Panc1 (cell line): ENCODE results near the gene NANOS3. TPM values are rescaled to one million over a fixed set of nuclear protein-coding genes. Genes with fewer than 3 reads are reported as not detected.

ENCODE experiments used
- ATAC-seq: fragments of 200-7000 bp; cut with Tn5 transposase; 2 replicates; pipeline ENCODE4 v1.9.1; 2020; ENCODE audit warnings: mild to moderate bottlenecking, moderate library complexity
- BruUV-seq: library from RNA; stranded (reverse); fragments of 400-500 nt; replicated peaks from 2 replicates; lab custom pipeline; 2021; lab: Mats Ljungman, UMichigan
- CTCF ChIA-PET: fragments of 300-600 bp; sonication (Branson Sonifier 250); formaldehyde crosslinking; loops from one replicate; lab custom pipeline; 2022; ENCODE audit warnings: antibody characterized with exemption; lab: Charles Lee
- POLR2A ChIA-PET: fragments of 300-600 bp; sonication (Branson Sonifier 250); formaldehyde crosslinking; loops from one replicate; lab custom pipeline; 2022; ENCODE audit warnings: antibody characterized with exemption; lab: Charles Lee
- DNase-seq: peaks from one replicate; pipeline ENCODE4 v3.0.0-alpha.2; 2010; ENCODE audit warnings: low read depth, low spot score
- H3K27ac ChIP-seq: 2 replicates; pipeline ENCODE4 v1.5.1; 2011; ENCODE audit warnings: mild to moderate bottlenecking, low read length, inconsistent platforms
- H3K27me3 ChIP-seq: fragments of 200-500 bp; sonication (Bioruptor generic); 2 replicates; pipeline ENCODE4 v1.6.0; 2014; ENCODE audit warnings: low read length, inconsistent platforms; ENCODE audit not compliant: control insufficient read depth, insufficient read depth
- H3K36me3 ChIP-seq: fragments of 200-500 bp; sonication (Bioruptor generic); 2 replicates; pipeline ENCODE4 v1.5.1; 2014; ENCODE audit warnings: inconsistent platforms, mild to moderate bottlenecking, low read length, moderate library complexity; ENCODE audit not compliant: control insufficient read depth, insufficient read depth
- H3K4me1 ChIP-seq: 2 replicates; pipeline ENCODE4 v1.5.1; 2011; ENCODE audit warnings: inconsistent platforms, mild to moderate bottlenecking, low read length, moderate library complexity; ENCODE audit not compliant: control insufficient read depth, insufficient read depth
- H3K4me3 ChIP-seq, 2 experiments: 2 replicates each; pipeline ENCODE4 v1.5.1; 2011 to 2012; ENCODE audit warnings: low read depth in 2 of 2, low read length in 2 of 2, mild to moderate bottlenecking in 2 of 2, inconsistent platforms in 1 of 2, moderate library complexity in 1 of 2
- H3K9me3 ChIP-seq: fragments of 200-500 bp; sonication (Bioruptor generic); 2 replicates; pipeline ENCODE4 v1.5.1; 2014; ENCODE audit warnings: low read depth, mild to moderate bottlenecking, inconsistent platforms, low read length, moderate library complexity; ENCODE audit not compliant: control insufficient read depth, insufficient read depth
- POLR2AphosphoS5 ChIP-seq: IDR thresholded peaks from 2 replicates; pipeline ENCODE4 v1.6.1; 2012; ENCODE audit warnings: mild to moderate bottlenecking, low read depth, low read length, moderate library complexity
- SIN3A ChIP-seq: IDR thresholded peaks from 2 replicates; pipeline ENCODE4 v1.6.1; 2012; ENCODE audit warnings: low read depth, mild to moderate bottlenecking, low read length, moderate library complexity, borderline replicate concordance; ENCODE audit not compliant: insufficient read depth
- TCF7L2 ChIP-seq: IDR thresholded peaks from 2 replicates; pipeline ENCODE4 v1.6.1; 2011; ENCODE audit warnings: mild to moderate bottlenecking, low read depth, low read length, inconsistent platforms
- in situ Hi-C: cut with HindIII; loops from 2 replicates; pipeline ENCODE4 v1.10.0; 2016; ENCODE audit warnings: low sequenced_read_pairs, low pct_unique_long_range_greater_than_20kb
- intact Hi-C: fragments of 100-400 bp; cut with micrococcal nuclease; formaldehyde crosslinking; loops from one replicate; pipeline ENCODE4 v1.10.0; 2022; ENCODE audit not compliant: unreplicated experiment
- total RNA-seq: library from RNA; stranded (reverse); gene quantifications from one replicate; pipeline ENCODE4 v1.2.1, GENCODE V29; 2021; ENCODE audit not compliant: unreplicated experiment
- TF ChIP-seq, protein P1 (sequence below): fragments of 450-650 bp; IDR thresholded peaks from 2 replicates; pipeline ENCODE4 v1.5.1; 2017; ENCODE audit warnings: mild to moderate bottlenecking
- TF ChIP-seq, protein P2 (sequence below), 2 experiments: IDR thresholded peaks; 2 replicates each; pipeline ENCODE4 v1.6.1; 2011 to 2012; ENCODE audit warnings: low read depth in 2 of 2, control low read depth in 1 of 2, low read length in 1 of 2, mild to moderate bottlenecking in 1 of 2, moderate library complexity in 1 of 2; ENCODE audit not compliant: insufficient read depth in 1 of 2

Gene NANOS3
- total RNA-seq, 1 experiment from 2014 or later: 0.33 TPM

DNA sequence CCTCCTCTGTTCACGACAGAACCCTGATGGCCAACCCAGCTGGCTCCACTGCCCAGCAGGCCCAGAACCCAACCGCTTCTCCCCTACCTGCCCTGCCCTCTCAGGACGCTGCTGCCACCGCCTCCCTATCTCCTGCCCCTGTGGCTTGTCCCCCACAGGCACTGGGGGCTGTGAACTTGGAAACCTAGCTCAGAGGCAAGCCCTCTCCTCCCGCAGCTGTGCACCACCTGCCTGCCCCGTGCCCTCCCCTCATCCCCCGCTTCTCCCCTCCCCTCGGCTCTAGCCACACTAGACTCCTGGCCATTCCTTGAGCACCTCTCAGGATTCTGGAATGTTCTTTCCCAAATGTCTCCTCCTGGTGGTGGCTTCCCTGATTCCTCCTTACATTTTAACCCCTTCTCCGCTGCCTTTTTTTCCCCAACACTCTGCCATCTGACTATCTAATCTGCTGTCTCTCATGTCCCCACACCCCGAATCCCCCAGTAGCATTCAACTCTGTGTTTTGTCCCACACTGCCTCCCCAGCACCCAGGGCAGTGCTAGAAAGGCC lies 6.7 kb downstream of the NANOS3 start:
- POLR2A ChIA-PET: no interaction called here
- Histone ChIP-seq H3K4me3 (no peak overlapping the region), H3K4me1 (peaks cover 16% of the 10 kb centered on the region), H3K9me3 (no peaks in the 10 kb centered on the region), H3K36me3 (no peaks in the 10 kb centered on the region), H3K27ac (no peak overlapping the region), H3K27me3 (no peaks in the 10 kb centered on the region)
- in situ Hi-C loops: no loop called here
- intact Hi-C loops: loop anchor here (5.0 kb wide), 1 partner anchor 194 kb away; no protein-coding TSS in a partner anchor
- ATAC-seq: no peak
- no TSS peak for BruUV-seq
- CTCF ChIA-PET: no interaction called here
- TF ChIP-seq, protein P1, sequence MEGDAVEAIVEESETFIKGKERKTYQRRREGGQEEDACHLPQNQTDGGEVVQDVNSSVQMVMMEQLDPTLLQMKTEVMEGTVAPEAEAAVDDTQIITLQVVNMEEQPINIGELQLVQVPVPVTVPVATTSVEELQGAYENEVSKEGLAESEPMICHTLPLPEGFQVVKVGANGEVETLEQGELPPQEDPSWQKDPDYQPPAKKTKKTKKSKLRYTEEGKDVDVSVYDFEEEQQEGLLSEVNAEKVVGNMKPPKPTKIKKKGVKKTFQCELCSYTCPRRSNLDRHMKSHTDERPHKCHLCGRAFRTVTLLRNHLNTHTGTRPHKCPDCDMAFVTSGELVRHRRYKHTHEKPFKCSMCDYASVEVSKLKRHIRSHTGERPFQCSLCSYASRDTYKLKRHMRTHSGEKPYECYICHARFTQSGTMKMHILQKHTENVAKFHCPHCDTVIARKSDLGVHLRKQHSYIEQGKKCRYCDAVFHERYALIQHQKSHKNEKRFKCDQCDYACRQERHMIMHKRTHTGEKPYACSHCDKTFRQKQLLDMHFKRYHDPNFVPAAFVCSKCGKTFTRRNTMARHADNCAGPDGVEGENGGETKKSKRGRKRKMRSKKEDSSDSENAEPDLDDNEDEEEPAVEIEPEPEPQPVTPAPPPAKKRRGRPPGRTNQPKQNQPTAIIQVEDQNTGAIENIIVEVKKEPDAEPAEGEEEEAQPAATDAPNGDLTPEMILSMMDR: no peak
- TF ChIP-seq SIN3A: no peak
- DNase-seq: no peak

DNA sequence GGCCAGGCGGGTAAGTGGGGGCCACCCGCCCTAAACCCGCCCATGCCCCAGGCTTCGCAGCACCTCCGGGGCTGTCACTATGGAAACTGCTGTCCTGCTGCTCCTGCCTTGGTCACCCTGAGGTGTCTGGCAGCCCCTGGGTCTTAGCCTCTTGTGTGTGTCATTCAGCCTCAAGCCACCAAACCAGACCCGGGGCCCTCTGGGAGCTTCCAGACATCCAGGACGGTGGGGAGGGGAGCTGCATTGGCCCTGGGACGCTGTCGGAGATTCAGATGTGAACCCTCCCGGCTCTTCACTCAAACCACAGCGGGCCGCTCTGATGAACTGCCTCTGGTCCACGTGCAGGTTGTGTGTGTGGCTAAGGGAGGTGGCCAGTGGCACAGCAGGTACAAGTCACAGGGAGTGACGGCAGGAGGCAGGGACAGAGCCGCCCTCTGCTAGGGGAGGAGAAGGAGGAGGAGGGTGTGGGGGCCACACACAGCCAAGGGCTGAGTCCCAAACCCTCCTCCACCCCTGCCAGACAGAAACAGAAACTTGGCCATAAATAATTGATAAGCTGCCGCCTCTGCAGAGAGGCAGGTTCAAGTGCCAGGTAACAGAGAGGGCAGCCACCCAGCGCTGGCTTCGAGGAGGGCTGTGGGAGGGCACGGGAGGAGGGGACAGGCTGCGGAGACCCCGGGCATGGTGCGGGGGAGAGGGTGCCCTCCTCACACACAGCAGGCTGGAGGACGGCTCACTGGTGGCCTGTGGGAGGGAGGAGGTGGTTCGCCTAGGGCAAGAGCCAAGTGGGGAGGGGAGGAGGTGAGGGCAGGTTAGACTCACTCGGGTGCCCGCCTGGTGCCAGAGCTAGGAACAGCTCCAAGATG lies 8.0 kb downstream of the NANOS3 start:
- H3K27me3 ChIP-seq: no peaks in the 10 kb centered on the region
- no peak overlapping the region for H3K4me3 ChIP-seq
- H3K27ac ChIP-seq: no peak overlapping the region
- no TSS peak for BruUV-seq
- H3K36me3 ChIP-seq: no peaks in the 10 kb centered on the region
- H3K9me3 ChIP-seq: no peaks in the 10 kb centered on the region
- no peak for ATAC-seq
- H3K4me1 ChIP-seq: peaks cover 16% of the 10 kb centered on the region
- DNase-seq: no peak
- ChIA-PET CTCF (no interaction called here), POLR2A (no interaction called here)
- in situ Hi-C loops: no loop called here
- intact Hi-C loops: loop anchor here (5.0 kb wide), 1 partner anchor 192 kb away; no protein-coding TSS in a partner anchor
- TF ChIP-seq, protein P1: no peak
- TF ChIP-seq TCF7L2 (no peak), POLR2AphosphoS5 (no peak), SIN3A (no peak)
- TF ChIP-seq, protein P2, sequence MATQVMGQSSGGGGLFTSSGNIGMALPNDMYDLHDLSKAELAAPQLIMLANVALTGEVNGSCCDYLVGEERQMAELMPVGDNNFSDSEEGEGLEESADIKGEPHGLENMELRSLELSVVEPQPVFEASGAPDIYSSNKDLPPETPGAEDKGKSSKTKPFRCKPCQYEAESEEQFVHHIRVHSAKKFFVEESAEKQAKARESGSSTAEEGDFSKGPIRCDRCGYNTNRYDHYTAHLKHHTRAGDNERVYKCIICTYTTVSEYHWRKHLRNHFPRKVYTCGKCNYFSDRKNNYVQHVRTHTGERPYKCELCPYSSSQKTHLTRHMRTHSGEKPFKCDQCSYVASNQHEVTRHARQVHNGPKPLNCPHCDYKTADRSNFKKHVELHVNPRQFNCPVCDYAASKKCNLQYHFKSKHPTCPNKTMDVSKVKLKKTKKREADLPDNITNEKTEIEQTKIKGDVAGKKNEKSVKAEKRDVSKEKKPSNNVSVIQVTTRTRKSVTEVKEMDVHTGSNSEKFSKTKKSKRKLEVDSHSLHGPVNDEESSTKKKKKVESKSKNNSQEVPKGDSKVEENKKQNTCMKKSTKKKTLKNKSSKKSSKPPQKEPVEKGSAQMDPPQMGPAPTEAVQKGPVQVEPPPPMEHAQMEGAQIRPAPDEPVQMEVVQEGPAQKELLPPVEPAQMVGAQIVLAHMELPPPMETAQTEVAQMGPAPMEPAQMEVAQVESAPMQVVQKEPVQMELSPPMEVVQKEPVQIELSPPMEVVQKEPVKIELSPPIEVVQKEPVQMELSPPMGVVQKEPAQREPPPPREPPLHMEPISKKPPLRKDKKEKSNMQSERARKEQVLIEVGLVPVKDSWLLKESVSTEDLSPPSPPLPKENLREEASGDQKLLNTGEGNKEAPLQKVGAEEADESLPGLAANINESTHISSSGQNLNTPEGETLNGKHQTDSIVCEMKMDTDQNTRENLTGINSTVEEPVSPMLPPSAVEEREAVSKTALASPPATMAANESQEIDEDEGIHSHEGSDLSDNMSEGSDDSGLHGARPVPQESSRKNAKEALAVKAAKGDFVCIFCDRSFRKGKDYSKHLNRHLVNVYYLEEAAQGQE (IDR thresholded peaks at IDR 0.05; ENCODE audit: insufficient read depth in 1 of 2, low read depth in 2 of 2, low read length in 1 of 2): no peak
